Measurements from ENCODE around the gene TMEM178B.
"Not testable (repeated sequence)": the region's sequence is repeated elsewhere in the genome, so short reads cannot be mapped to it uniquely, and the experiment has no call there.

Gene TMEM178B

GRCh38 chr7:141166926-141167325, 93.1 kb downstream of the TMEM178B start:
- TF ChIP-seq CTCF (IDR thresholded peaks at IDR 0.05) = no peak
- no peak overlapping the region for H3K27ac ChIP-seq
- no peaks in the 10 kb centered on the region for H3K36me3 ChIP-seq
- H3K27me3 ChIP-seq = no peaks in the 10 kb centered on the region
- H3K4me1 ChIP-seq (ENCODE audit: control insufficient read depth in 1 of 2, insufficient read depth in 1 of 2, low read depth in 1 of 2, low read length in 1 of 2) = no peaks in the 10 kb centered on the region
- H3K9me3 ChIP-seq = no peaks in the 10 kb centered on the region
- H3K4me3 ChIP-seq (ENCODE audit: low read depth in 1 of 2, low read length in 1 of 2) = no peak overlapping the region

GRCh38 chr7:141167381-141167964, 93.6 kb downstream of the TMEM178B start:
- no peaks in the 10 kb centered on the region for H3K9me3 ChIP-seq
- no peaks in the 10 kb centered on the region for H3K36me3 ChIP-seq
- H3K4me3 ChIP-seq (ENCODE audit: low read depth in 1 of 2, low read length in 1 of 2) = no peak overlapping the region
- no peak overlapping the region for H3K27ac ChIP-seq
- no peaks in the 10 kb centered on the region for H3K4me1 ChIP-seq (ENCODE audit: control insufficient read depth in 1 of 2, insufficient read depth in 1 of 2, low read depth in 1 of 2, low read length in 1 of 2)
- H3K27me3 ChIP-seq = no peaks in the 10 kb centered on the region
- no peak for TF ChIP-seq CTCF (IDR thresholded peaks at IDR 0.05)

GRCh38 chr7:141169157-141169556, 95.3 kb downstream of the TMEM178B start:
- not testable (repeated sequence) for H3K27me3 ChIP-seq; H3K9me3 ChIP-seq; H3K4me1 ChIP-seq (ENCODE audit: control insufficient read depth in 1 of 2, insufficient read depth in 1 of 2, low read depth in 1 of 2, low read length in 1 of 2); H3K4me3 ChIP-seq (ENCODE audit: low read depth in 1 of 2, low read length in 1 of 2); H3K36me3 ChIP-seq; H3K27ac ChIP-seq

GRCh38 chr7:141175728-141176127, 101.9 kb downstream of the TMEM178B start:
- not testable (repeated sequence) for H3K36me3 ChIP-seq; H3K27me3 ChIP-seq; H3K4me3 ChIP-seq (ENCODE audit: low read depth in 1 of 2, low read length in 1 of 2); H3K4me1 ChIP-seq (ENCODE audit: control insufficient read depth in 1 of 2, insufficient read depth in 1 of 2, low read depth in 1 of 2, low read length in 1 of 2); H3K27ac ChIP-seq; H3K9me3 ChIP-seq

- not testable (repeated sequence) for H3K4me1 ChIP-seq (ENCODE audit: control insufficient read depth in 1 of 2, insufficient read depth in 1 of 2, low read depth in 1 of 2, low read length in 1 of 2); H3K36me3 ChIP-seq; H3K27me3 ChIP-seq; H3K9me3 ChIP-seq; H3K27ac ChIP-seq; H3K4me3 ChIP-seq (ENCODE audit: low read depth in 1 of 2, low read length in 1 of 2)
Measured at GRCh38 chr7:141177120-141177519, 103.3 kb downstream of the TMEM178B start.

- no peaks in the 10 kb centered on the region for H3K9me3 ChIP-seq
- no peaks in the 10 kb centered on the region for H3K36me3 ChIP-seq
- H3K27ac ChIP-seq = no peak overlapping the region
- H3K4me1 ChIP-seq (ENCODE audit: control insufficient read depth in 1 of 2, insufficient read depth in 1 of 2, low read depth in 1 of 2, low read length in 1 of 2) = no peaks in the 10 kb centered on the region
- no peaks in the 10 kb centered on the region for H3K27me3 ChIP-seq
- no peak overlapping the region for H3K4me3 ChIP-seq (ENCODE audit: low read depth in 1 of 2, low read length in 1 of 2)
- TF ChIP-seq CTCF (IDR thresholded peaks at IDR 0.05) = no peak
Measured at GRCh38 chr7:141178486-141179135, 104.7 kb downstream of the TMEM178B start.

- H3K27me3 ChIP-seq = no peaks in the 10 kb centered on the region
- H3K27ac ChIP-seq = no peak overlapping the region
- no peaks in the 10 kb centered on the region for H3K9me3 ChIP-seq
- no peak for TF ChIP-seq CTCF (IDR thresholded peaks at IDR 0.05)
- no peaks in the 10 kb centered on the region for H3K4me1 ChIP-seq (ENCODE audit: control insufficient read depth in 1 of 2, insufficient read depth in 1 of 2, low read depth in 1 of 2, low read length in 1 of 2)
- H3K36me3 ChIP-seq = no peaks in the 10 kb centered on the region
- no peak overlapping the region for H3K4me3 ChIP-seq (ENCODE audit: low read depth in 1 of 2, low read length in 1 of 2)
Measured at GRCh38 chr7:141181812-141182211, 107.9 kb downstream of the TMEM178B start.

Measured in neutrophil (primary cell).